T-helper 2 cell treated with Interferon-gamma antibody and Interleukin-4, amounts not matched to agents 5 μg/mL and 100 μg/mL, for 36 hours (primary cell): ENCODE results near the gene KRTAP5-7.
"Not testable (repeated sequence)": the region's sequence is repeated elsewhere in the genome, so short reads cannot be mapped to it uniquely, and the experiment has no call there.

Source experiments
- DNase-seq: peaks from one replicate; pipeline ENCODE4 v3.0.0; 2021; ENCODE audit warnings: low spot score
- H3K27ac Mint-ChIP-seq: one replicate; pipeline ENCODE4 v1.8.0; 2021; ENCODE audit warnings: mild to moderate bottlenecking, mixed read lengths
- H3K27me3 Mint-ChIP-seq: one replicate; pipeline ENCODE4 v1.8.0; 2021; ENCODE audit warnings: low read depth, mixed read lengths
- H3K36me3 Mint-ChIP-seq: one replicate; pipeline ENCODE4 v1.8.0; 2021; ENCODE audit warnings: low read depth, mixed read lengths
- H3K4me1 Mint-ChIP-seq: one replicate; pipeline ENCODE4 v1.8.0; 2021; ENCODE audit warnings: low read depth, mixed read lengths
- H3K4me3 Mint-ChIP-seq: one replicate; pipeline ENCODE4 v1.8.0; 2022; ENCODE audit warnings: mild to moderate bottlenecking, moderate library complexity, mixed read lengths
- H3K9me3 Mint-ChIP-seq: one replicate; pipeline ENCODE4 v1.8.0; 2021; ENCODE audit warnings: mixed read lengths

The KRTAP5-7 gene

GRCh38 chr11:71567633-71568032 lies 40.6 kb downstream of the KRTAP5-7 start:
- H3K27me3 Mint-ChIP-seq, DNase-seq, H3K4me1 Mint-ChIP-seq, H3K27ac Mint-ChIP-seq, H3K9me3 Mint-ChIP-seq, H3K36me3 Mint-ChIP-seq, H3K4me3 Mint-ChIP-seq: not testable (repeated sequence)

- no peaks in the 10 kb centered on the region for H3K9me3 Mint-ChIP-seq
- H3K4me1 Mint-ChIP-seq = no peaks in the 10 kb centered on the region
- H3K27ac Mint-ChIP-seq = no peak overlapping the region
- DNase-seq = no peak
- H3K36me3 Mint-ChIP-seq = no peaks in the 10 kb centered on the region
- H3K4me3 Mint-ChIP-seq = no peak overlapping the region
- peaks cover under 1% of the 10 kb centered on the region for H3K27me3 Mint-ChIP-seq
Observed at GRCh38 chr11:71568704-71569349, 41.8 kb downstream of the KRTAP5-7 start.

GRCh38 chr11:71571101-71571850 lies 44.2 kb downstream of the KRTAP5-7 start:
- not testable (repeated sequence) for H3K4me3 Mint-ChIP-seq, H3K27me3 Mint-ChIP-seq, H3K36me3 Mint-ChIP-seq, DNase-seq, H3K27ac Mint-ChIP-seq, H3K9me3 Mint-ChIP-seq, H3K4me1 Mint-ChIP-seq

GRCh38 chr11:71572811-71573210 lies 45.7 kb downstream of the KRTAP5-7 start:
- Mint-ChIP-seq H3K9me3 (no peaks in the 10 kb centered on the region), H3K36me3 (no peaks in the 10 kb centered on the region), H3K27ac (no peak overlapping the region), H3K4me1 (no peaks in the 10 kb centered on the region), H3K4me3 (no peak overlapping the region), H3K27me3 (peaks cover 3% of the 10 kb centered on the region)
- no peak for DNase-seq

- H3K27ac Mint-ChIP-seq = no peak overlapping the region
- no peaks in the 10 kb centered on the region for H3K9me3 Mint-ChIP-seq
- H3K27me3 Mint-ChIP-seq = peaks cover 3% of the 10 kb centered on the region
Observed at GRCh38 chr11:71574418-71574817, 47.4 kb downstream of the KRTAP5-7 start.

GRCh38 chr11:71575723-71576424 lies 48.8 kb downstream of the KRTAP5-7 start:
- Mint-ChIP-seq H3K4me1 (peaks cover 1% of the 10 kb centered on the region), H3K27ac (no peak overlapping the region), H3K36me3 (no peaks in the 10 kb centered on the region), H3K27me3 (peaks cover 5% of the 10 kb centered on the region), H3K9me3 (no peaks in the 10 kb centered on the region), H3K4me3 (no peak overlapping the region)
- no peak for DNase-seq

More at GRCh38 chr11:71574418-71574817, 47.4 kb downstream of the KRTAP5-7 start:
- DNase-seq = no peak
- no peaks in the 10 kb centered on the region for H3K36me3 Mint-ChIP-seq
- H3K4me1 Mint-ChIP-seq = no peaks in the 10 kb centered on the region
- H3K4me3 Mint-ChIP-seq = no peak overlapping the region

- H3K27ac Mint-ChIP-seq, H3K9me3 Mint-ChIP-seq, H3K4me3 Mint-ChIP-seq, DNase-seq, H3K4me1 Mint-ChIP-seq, H3K27me3 Mint-ChIP-seq, H3K36me3 Mint-ChIP-seq: not testable (repeated sequence)
Observed at GRCh38 chr11:71576688-71577465, 49.8 kb downstream of the KRTAP5-7 start.

- no peak for DNase-seq
- no peaks in the 10 kb centered on the region for H3K9me3 Mint-ChIP-seq
- H3K4me1 Mint-ChIP-seq = peaks cover 1% of the 10 kb centered on the region
- no peaks in the 10 kb centered on the region for H3K36me3 Mint-ChIP-seq
- H3K27me3 Mint-ChIP-seq = peaks cover 7% of the 10 kb centered on the region
- H3K27ac Mint-ChIP-seq = no peak overlapping the region
- H3K4me3 Mint-ChIP-seq = no peak overlapping the region
Observed at GRCh38 chr11:71577469-71578004, 50.5 kb downstream of the KRTAP5-7 start.
